Lower leg skin (tissue), 4 donors: ENCODE results near the gene PCBP2. TPM values are rescaled to one million over a fixed set of nuclear protein-coding genes. Genes with fewer than 3 reads are reported as not detected.
"Not testable (repeated sequence)": the region's sequence is repeated elsewhere in the genome, so short reads cannot be mapped to it uniquely, and the experiment has no call there.

Experiments used
- DNase-seq, 2 donors: peaks; one replicate each; pipeline ENCODE4 v3.0.0-alpha.2; 2019; ENCODE audit warnings: low spot score in 2 of 2
- H3K4me3 ChIP-seq: fragments of 200-600 bp; sonication (generic); 2 replicates; pipeline ENCODE4 v1.5.1; 2017; ENCODE audit warnings: mild to moderate bottlenecking, low read depth; ENCODE audit not compliant: poor library complexity, severe bottlenecking
- CTCF ChIP-seq, 3 donors: fragments of 450-650 bp; IDR thresholded peaks; one replicate each; pipeline ENCODE4 v1.5.1; 2016; ENCODE audit warnings: antibody characterized with exemption in 3 of 3, mild to moderate bottlenecking in 3 of 3, moderate library complexity in 2 of 3
- POLR2A ChIP-seq, 2 donors: fragments of 450-650 bp; IDR thresholded peaks; one replicate each; pipeline ENCODE4 v1.6.1; 2016 to 2017; ENCODE audit warnings: antibody characterized with exemption in 2 of 2, mild to moderate bottlenecking in 1 of 2, moderate library complexity in 1 of 2
- WGBS, 2 donors: methylation state at CpG; one replicate each; pipeline ENCODE4 v1.1.5; 2018; 5-methylcytosine and 5-hydroxymethylcytosine counted together
- intact Hi-C: fragments of 100-400 bp; cut with DNase I; formaldehyde crosslinking; loops from one replicate; pipeline ENCODE4 v1.15.0; 2023; ENCODE audit warnings: low total_unique reads
- total RNA-seq, 4 donors: library from RNA; depleted of rRNA; stranded (reverse); fragments of >200 nt; gene quantifications; one replicate each; pipeline ENCODE4 v1.1.0, GENCODE V29; 2016

PCBP2 gene
- total RNA-seq, 4 donors from 2014 or later, result 343 to 507 (median 389) TPM

- DNase-seq, result peak; percentile 99 to 100
- peak within 1 kb of the TSS; percentile 70 for H3K4me3 ChIP-seq
- WGBS, 2 donors, result 2% methylated on average over 31 of the region's 31 CpGs
- intact Hi-C loops, result no loop called here
- no peak for TF ChIP-seq CTCF (IDR thresholded peaks at IDR 0.05)
- peak in 1 of 2 donors; percentile 88 for TF ChIP-seq POLR2A (IDR thresholded peaks at IDR 0.05)
These were observed 10.7 kb upstream of the PCBP2 start, which contains the start of gene PRR13 for GRCh38 chr12:53441040-53441833. TSS of gene PRR13 (plus strand) at chr12:53441734. CDS start at chr12:53442715, 981 bp downstream.

DNA sequence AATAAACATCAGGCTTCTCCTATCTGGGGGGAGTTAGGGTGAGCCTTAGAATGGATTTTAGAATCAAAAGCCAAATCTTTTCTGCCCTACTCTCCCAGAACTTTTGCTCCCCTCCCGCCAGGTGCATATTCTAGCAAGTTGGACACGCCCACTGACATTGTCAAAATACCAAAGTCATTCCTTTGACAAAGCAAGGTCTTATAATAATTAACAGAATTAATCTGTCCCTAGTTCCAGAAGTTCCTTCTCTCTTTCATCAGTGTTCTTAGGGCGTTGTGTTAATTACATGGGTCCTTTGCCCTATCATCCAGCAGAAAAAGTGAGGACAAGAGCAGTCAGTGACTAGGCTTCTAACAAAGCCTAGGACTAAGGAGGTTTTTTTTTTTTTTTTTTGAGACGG, 7.9 kb upstream of the PCBP2 start:
- WGBS, 2 donors, result 90 to 94% methylated on average over 4 of the region's 4 CpGs
- no peak overlapping the region for H3K4me3 ChIP-seq
- no peak for TF ChIP-seq CTCF (IDR thresholded peaks at IDR 0.05)
- no peak for TF ChIP-seq POLR2A (IDR thresholded peaks at IDR 0.05)
- DNase-seq, result no peak
- intact Hi-C loops, result no loop called here

- DNase-seq, intact Hi-C loops, H3K4me3 ChIP-seq: not testable (repeated sequence)
- WGBS, 2 donors, result 93 to 95% methylated on average over 11 of the region's 11 CpGs
These were observed 7.1 kb upstream of the PCBP2 start for GRCh38 chr12:53444593-53445325.

- peak in 1 of 2 donors; percentile 67 for DNase-seq
- intact Hi-C loops, result no loop called here
- no peak overlapping the region for H3K4me3 ChIP-seq
- TF ChIP-seq POLR2A (IDR thresholded peaks at IDR 0.05) (no peak), CTCF (IDR thresholded peaks at IDR 0.05) (no peak)
- 87 to 92% methylated on average over 7 of the region's 7 CpGs for WGBS, 2 donors
These were observed 966 bp upstream of the PCBP2 start for GRCh38 chr12:53450936-53451335.

- WGBS, 2 donors, result 1% methylated on average over 36 to 55 of the region's 82 CpGs
- DNase-seq, result peak; percentile 78 to 95
- no peak for TF ChIP-seq POLR2A (IDR thresholded peaks at IDR 0.05)
- TF ChIP-seq CTCF (IDR thresholded peaks at IDR 0.05), result no peak
- H3K4me3 ChIP-seq, result peak overlapping the region; percentile 80
- intact Hi-C loops, result no loop called here
These were observed 516 bp downstream of the PCBP2 start for GRCh38 chr12:53452159-53453077.
